Cardiac septum (tissue), 1 donor: ENCODE measurements around the gene CDC40. TPM values are rescaled to one million over a fixed set of nuclear protein-coding genes. Genes with fewer than 3 reads are reported as not detected.
A peak's percentile ranks its signal among the peaks of the same experiment; 100 is the strongest.

Experiments
- DNase-seq: peaks from one replicate; pipeline ENCODE4 v3.0.0-alpha.2; 2020; ENCODE audit warnings: low spot score
- intact Hi-C: fragments of 100-400 bp; cut with DNase I; formaldehyde crosslinking; loops from one replicate; pipeline ENCODE4 v1.14.0; 2022
- long read RNA-seq: library from polyadenylated mRNA; unstranded; transcript quantifications from one replicate; pipeline ENCODE4 v2.0.0, GENCODE V29; 2021
- total RNA-seq: library from RNA; stranded (reverse); fragmentation: NEBNext Ultra II Directional; extraction: Animal tissue kit (Norgen Biotek cat#: 25700); gene quantifications from one replicate; pipeline ENCODE4 v1.2.1, GENCODE V29; 2021
- donor health status: DM: no; HTN: no; CAD: no.

The CDC40 gene
- total RNA-seq: 11.7 TPM
- long read RNA-seq, transcript CDC40-201 (15 exons, 3,848 nt): major isoform, 8 of 15 reads
- long read RNA-seq, partial matches to known transcripts: 6 of 15 reads
- long read RNA-seq, other reads (novel, unspliced or antisense): 1 of 15 reads

- peak; percentile 82 for DNase-seq
- intact Hi-C loops: loop anchor here (5.0 kb wide), 1 partner anchor 488 kb away; the partner anchor contains the start of genes AK9 and FIG4
Measured at GRCh38 chr6:110180228-110181008, at the start of gene CDC40. TSS of gene CDC40 (plus strand) at chr6:110180427. CDS start at chr6:110180445, 18 bp downstream.

DNA sequence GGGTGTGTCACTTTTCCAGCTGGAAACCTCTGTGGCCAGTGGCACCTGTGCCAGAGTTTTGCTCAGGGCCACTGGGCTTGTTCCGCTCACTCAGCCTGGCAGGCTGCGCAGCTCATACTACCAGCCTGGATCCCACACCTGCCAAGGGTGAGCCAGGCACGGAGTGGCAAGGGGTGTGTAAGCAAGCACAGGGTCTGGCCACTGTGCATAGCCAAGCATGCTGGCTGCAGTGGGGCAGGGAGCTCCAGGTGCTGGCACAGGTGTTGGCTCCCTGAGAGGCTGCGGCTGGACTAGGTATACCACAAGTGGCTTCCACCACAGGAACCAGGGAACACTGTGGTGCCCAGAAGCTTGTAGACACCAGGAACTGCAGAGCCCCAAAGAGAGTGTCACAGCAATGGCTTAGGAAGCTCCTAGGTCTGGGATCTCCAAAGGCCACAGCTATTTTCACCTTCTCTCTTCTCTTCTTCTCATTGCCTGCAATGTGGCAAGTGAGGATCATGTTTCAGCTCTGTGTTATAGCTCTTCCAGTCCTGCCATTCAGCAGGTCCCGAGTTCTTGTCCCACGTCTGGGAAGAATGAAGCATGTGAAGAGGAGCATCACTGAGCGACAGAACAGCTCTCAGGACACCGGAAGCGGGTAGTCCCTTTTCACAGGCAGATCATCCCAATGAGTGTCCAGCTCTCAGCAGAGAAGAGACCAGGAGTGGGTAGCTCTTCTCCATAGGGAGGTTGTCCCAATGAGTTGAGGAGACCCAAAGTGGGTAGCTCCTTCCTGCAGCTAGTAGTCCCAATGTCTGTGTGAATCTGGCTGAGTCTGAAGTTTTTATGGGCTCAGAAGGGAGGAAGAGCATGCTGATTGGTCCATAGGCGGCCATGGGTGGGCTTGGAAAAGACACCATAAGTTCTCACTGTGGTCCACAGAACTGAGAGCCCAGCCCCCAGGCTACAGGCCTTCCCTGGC, 42.0 kb upstream of the CDC40 start:
- DNase-seq: no peak
- intact Hi-C loops: no loop called here

DNA sequence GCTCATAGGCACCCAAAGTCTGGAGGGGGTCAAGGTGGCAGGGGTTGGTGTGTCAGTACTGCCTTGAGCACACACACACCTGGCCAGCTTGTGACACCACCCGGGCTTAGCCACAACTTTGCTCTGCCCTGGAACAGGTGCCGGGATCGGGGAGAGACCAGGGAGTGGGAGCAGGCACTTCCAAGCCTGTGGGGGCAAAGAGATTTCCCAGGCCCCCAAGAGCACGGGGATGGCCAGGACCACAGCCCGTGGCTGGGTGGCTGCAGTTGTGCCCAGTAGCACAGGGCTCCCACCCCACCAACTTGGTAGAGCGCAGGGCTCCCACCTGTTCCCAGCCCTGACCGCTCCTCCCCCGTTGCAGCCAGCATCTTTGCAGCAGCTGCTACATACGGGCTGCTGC, 41.2 kb upstream of the CDC40 start:
- DNase-seq: no peak
- intact Hi-C loops: no loop called here

DNA sequence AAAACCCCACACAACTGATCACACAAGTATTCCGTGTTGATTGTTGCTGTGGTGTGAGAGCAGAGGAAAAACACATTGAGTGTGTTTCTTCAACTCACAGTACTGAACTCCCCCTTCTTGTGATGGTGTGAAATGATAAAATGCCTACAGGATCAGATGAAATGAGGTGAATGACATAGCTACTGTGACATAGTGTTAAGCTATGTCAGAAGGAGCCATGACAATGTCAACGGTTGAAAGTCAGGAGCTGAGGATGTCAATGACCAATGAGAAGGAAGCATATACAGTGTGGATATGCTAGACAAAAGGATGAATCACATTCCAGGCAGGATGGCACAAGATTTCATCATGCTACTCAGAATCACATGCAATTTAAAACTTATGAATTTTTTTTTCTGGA, 39.6 kb upstream of the CDC40 start:
- intact Hi-C loops: no loop called here

GRCh38 chr6:110147870-110148269, 32.4 kb upstream of the CDC40 start:
- intact Hi-C loops: no loop called here
- DNase-seq: no peak

More for the DNA sequence above, 39.6 kb upstream of the CDC40 start:
- DNase-seq: no peak

- no peak for DNase-seq
- intact Hi-C loops: no loop called here
Measured at GRCh38 chr6:110158479-110158878, 21.7 kb upstream of the CDC40 start.

GRCh38 chr6:110170081-110170480, 10.1 kb upstream of the CDC40 start:
- intact Hi-C loops: no loop called here
- DNase-seq: no peak

DNA sequence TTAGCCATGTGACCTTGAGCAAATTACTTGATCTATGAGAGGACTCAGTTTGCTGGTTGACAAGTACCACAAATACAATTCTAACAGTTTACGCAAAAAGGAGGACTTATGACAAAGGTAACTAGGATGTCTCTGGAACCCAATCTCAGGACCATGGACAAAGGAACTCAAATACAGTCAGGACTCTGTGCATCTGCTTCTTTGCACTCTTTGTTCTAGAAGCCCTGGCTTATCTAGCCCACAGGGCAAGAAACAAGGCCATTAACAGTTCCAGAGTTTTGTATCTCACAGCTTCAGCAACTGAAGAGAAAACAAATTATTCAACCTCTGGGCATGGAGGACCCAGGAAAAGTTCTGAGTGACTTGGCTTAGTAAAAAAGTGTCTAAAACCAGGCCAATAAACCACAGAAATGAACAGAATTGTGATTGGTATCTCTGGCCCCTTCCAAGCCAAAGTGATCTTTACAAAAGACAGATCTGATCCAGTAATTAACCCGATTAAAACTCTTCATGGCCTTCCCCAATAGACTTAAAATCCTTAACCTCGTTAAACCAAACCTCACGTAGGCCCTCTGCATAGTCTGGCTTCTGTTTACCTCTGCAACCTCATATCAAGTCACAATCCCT, 6.6 kb upstream of the CDC40 start:
- intact Hi-C loops: no loop called here
- DNase-seq: no peak

DNA sequence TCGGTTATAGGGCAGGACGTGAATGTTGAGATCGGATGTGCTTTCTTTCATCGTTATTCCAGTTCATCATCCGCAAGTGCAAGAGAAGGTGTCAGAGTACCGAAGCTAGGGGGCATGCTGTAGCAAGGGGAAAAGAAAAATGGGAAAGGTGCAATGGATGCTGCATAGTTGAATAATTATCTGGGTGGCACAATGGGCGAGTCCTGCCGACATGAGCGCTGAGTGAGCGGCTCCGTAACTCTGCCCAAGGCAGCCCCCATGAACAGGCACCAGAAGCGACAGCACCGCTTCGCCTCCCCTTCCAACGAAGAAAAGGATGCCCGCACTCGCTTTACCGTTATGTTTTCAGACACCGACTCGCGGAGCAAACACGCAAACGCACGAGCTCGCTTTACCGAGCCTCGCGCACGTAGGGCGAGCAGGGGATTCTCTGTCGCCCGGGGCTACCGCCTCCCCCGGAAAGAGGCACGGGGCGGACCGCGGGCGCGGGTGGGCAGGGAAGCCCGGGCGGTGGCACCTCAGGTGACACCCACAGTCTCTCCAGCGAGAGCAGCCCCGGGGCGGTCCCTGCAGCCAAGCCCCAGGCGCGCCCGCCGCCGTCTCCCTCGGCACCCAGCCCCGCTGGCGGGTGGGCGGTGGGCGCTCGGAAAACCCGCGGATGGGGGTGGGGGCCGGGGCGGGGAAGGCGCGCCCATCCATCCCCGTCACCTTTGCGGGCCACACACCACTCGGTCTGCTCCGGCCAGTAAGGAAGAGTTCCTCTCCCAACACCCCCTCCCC, 1.4 kb upstream of the CDC40 start:
- intact Hi-C loops: loop anchor here (2.0 kb wide), 1 partner anchor 212 kb away; no protein-coding TSS in a partner anchor

DNA sequence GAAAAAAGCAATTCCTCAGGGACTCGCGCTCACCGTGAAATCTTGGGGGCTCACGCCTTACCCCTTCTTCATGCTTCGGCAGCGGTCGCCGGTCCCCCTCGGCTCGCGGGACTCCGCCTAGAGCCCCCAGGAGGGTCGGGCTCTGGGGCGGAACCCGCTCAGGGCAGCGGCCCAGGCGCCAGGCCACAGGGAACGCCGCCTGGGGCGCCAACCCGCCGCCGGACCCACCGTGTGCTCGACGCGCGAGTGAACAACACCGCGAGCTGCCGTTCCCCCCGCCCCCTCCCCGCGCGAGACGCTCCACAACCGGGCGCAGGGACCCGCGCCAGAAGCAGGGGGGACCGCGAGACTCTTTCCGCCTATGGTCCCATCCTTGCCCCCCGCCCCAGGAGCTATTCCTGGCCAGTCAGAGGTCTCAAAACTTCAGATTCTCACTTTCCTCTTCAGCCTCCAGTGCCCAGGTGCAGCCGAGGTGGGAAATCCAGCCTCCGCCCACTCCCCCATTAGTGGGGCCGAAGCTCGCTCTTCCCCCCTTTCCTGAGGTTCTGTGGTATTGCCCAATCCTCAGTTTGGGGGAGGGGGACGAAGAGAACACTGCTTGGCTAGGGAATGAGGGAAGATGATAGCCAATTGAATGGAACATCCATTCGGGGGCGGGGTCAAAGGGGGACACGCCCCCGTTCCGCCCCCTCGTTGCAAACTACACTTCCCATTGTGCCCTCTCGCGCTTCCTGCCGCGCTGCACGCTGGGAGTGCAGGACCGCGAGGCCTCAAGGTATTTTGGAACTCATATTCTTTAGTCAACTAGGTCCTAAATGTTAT, 610 bp upstream of the CDC40 start, which contains the start of gene WASF1:
TSS of gene WASF1 (minus strand) at position 265 of the 822 bp plus-strand sequence. CDS start 52,069 bp downstream, outside the sequence.
- intact Hi-C loops: loop anchor here (2.0 to 5.0 kb wide), 2 partner anchors 211 to 487 kb away; partner anchors contain the start of genes AK9 and FIG4
- DNase-seq: peak; percentile 97

More for the DNA sequence above, 1.4 kb upstream of the CDC40 start:
- DNase-seq: peak; percentile 76

- intact Hi-C loops: loop anchor here (5.0 kb wide), 1 partner anchor 489 kb away; the partner anchor contains the start of genes AK9 and FIG4
Measured at GRCh38 chr6:110181131-110182030, 1.2 kb downstream of the CDC40 start.

DNA sequence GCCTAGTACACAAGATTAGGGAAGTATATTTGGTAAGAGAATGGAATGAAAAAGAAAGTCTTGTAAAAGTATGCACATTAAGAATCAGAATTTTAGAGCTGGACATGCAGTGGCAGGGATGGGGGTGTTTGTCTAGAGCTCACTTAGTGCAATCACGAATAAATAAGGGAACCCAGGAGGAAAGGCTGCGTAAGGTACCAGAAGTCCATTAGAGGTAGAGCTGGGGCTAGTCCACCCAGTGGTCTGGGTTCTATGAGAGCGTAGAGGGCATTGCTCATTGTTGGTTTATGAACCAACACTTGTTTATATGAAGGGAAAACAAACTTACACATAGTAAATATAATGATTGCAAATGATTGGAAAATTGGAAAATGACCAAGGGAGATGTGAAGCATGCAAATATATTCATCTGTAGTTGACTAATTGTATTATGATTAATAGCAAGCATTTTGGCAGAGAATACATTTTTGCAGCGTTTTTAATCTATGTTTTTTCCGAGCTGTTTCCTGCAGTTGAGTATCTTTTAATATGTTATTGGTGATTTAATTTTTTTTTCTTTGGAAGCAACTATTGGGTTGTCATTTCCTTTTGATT, 3.2 kb downstream of the CDC40 start:
- no peak for DNase-seq
- intact Hi-C loops: loop anchor here (5.0 kb wide), 1 partner anchor 491 kb away; the partner anchor contains the start of genes AK9 and FIG4

More at GRCh38 chr6:110181131-110182030, 1.2 kb downstream of the CDC40 start:
- no peak for DNase-seq

DNA sequence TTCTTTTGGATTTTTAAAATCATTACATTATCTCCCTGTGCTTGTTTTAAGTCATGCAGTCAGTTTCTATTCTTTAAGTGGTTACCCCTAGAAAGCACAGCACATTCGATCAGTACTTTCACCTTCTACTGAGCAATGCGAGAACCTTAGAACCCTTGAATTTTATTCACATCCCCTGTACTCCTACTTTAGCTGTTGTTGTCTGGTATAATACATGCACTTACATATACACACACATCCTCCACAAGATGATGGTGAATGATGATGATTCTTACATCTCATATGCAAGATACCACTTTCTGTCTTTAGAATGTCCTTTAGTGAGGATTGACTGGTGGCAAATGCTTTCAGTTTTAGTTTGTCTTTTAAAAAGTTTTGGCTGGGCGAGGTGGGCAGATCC, 5.7 kb downstream of the CDC40 start:
- intact Hi-C loops: no loop called here
- DNase-seq: no peak

- DNase-seq: no peak
- intact Hi-C loops: no loop called here
Measured at GRCh38 chr6:110188791-110189190, 8.6 kb downstream of the CDC40 start.

GRCh38 chr6:110190726-110191125, 10.5 kb downstream of the CDC40 start:
- intact Hi-C loops: no loop called here
- DNase-seq: no peak

GRCh38 chr6:110191477-110191876, 11.2 kb downstream of the CDC40 start:
- DNase-seq: no peak
- intact Hi-C loops: no loop called here
